Neural cell (in vitro differentiated cells): ENCODE data around the gene ZBTB37.

Experiments used
- CTCF ChIP-seq: fragments of 450-650 bp; IDR thresholded peaks from 2 replicates; pipeline ENCODE4 v1.5.1; 2014; ENCODE audit warnings: antibody characterized with exemption, mild to moderate bottlenecking, moderate library complexity; ENCODE audit not compliant: poor library complexity, severe bottlenecking
- EP300 ChIP-seq: fragments of 450-650 bp; conservative IDR thresholded peaks from 2 replicates; pipeline ENCODE4 v1.6.1; 2014; ENCODE audit warnings: antibody characterized with exemption, mild to moderate bottlenecking, moderate library complexity; ENCODE audit not compliant: poor library complexity, severe bottlenecking
- EZH2 ChIP-seq: fragments of 200-600, 300-800 bp; shearing (Covaris generic), sonication (generic); IDR thresholded peaks from 2 replicates; pipeline ENCODE4 v1.6.1; 2014; ENCODE audit warnings: antibody characterized with exemption, low read length, borderline replicate concordance, mild to moderate bottlenecking; ENCODE audit not compliant: insufficient read depth, poor library complexity, severe bottlenecking
- POLR2AphosphoS5 ChIP-seq: IDR thresholded peaks from 2 replicates; pipeline ENCODE4 v1.6.1; 2012
- RAD21 ChIP-seq: fragments of 450-650 bp; conservative IDR thresholded peaks from 2 replicates; pipeline ENCODE4 v1.6.1; 2014; ENCODE audit warnings: antibody characterized with exemption, mild to moderate bottlenecking, moderate library complexity

- TF ChIP-seq CTCF (no peak), EP300 (no peak), EZH2 (no peak), POLR2AphosphoS5 (no peak), RAD21 (no peak)
These were observed 2.3 kb downstream of the ZBTB37 start for GRCh38 chr1:173870252-173871075.
